MM.1S (cell line): ENCODE measurements around the gene PIK3R5.
A peak's percentile ranks its signal among the peaks of the same experiment; 100 is the strongest.

Source experiments
- DNase-seq: peaks from one replicate; pipeline ENCODE4 v3.0.0-alpha.2; 2015
- H2AFZ ChIP-seq: fragments of 300-600 bp; sonication (generic); 2 replicates; pipeline ENCODE4 v1.6.0; 2016; ENCODE audit warnings: antibody characterized with exemption, low read length
- H3F3A ChIP-seq: fragments of 300-600 bp; sonication (generic); 2 replicates; pipeline ENCODE4 v1.6.1; 2016; ENCODE audit warnings: mild to moderate bottlenecking, antibody characterized with exemption, low read length, moderate library complexity, mixed read lengths; ENCODE audit not compliant: insufficient read depth
- H3K27ac ChIP-seq: fragments of 300-600 bp; sonication (generic); 2 replicates; pipeline ENCODE4 v1.5.1; 2016; ENCODE audit warnings: mild to moderate bottlenecking, low read length
- H3K27me3 ChIP-seq: fragments of 300-600 bp; sonication (generic); replicated peaks from 2 replicates; pipeline ENCODE4 v1.6.0; 2016; ENCODE audit warnings: low read length; ENCODE audit not compliant: insufficient read depth
- H3K36me3 ChIP-seq: fragments of 300-600 bp; sonication (generic); replicated peaks from 2 replicates; pipeline ENCODE4 v1.6.1; 2016; ENCODE audit warnings: mild to moderate bottlenecking, low read length, mixed read lengths; ENCODE audit not compliant: insufficient read depth
- H3K4me1 ChIP-seq: fragments of 300-600 bp; sonication (generic); 2 replicates; pipeline ENCODE4 v1.6.1; 2016; ENCODE audit warnings: low read length, mixed read lengths
- H3K4me2 ChIP-seq: fragments of 300-600 bp; sonication (generic); 2 replicates; pipeline ENCODE4 v1.6.0; 2016; ENCODE audit warnings: low read depth, low read length
- H3K4me3 ChIP-seq: fragments of 300-600 bp; sonication (generic); 2 replicates; pipeline ENCODE4 v1.5.1; 2016; ENCODE audit warnings: low read length, mixed read lengths
- H3K79me2 ChIP-seq: fragments of 300-600 bp; sonication (generic); 2 replicates; pipeline ENCODE4 v1.6.1; 2016; ENCODE audit warnings: mixed run types, low read length, mixed read lengths
- H3K9ac ChIP-seq: fragments of 300-600 bp; sonication (generic); 2 replicates; pipeline ENCODE4 v1.6.1; 2016; ENCODE audit warnings: low read length, mixed read lengths
- H3K9me2 ChIP-seq: fragments of 300-600 bp; sonication (generic); replicated peaks from 2 replicates; pipeline ENCODE4 v1.6.1; 2016; ENCODE audit warnings: mild to moderate bottlenecking, low read length, mixed read lengths; ENCODE audit not compliant: insufficient read depth
- H3K9me3 ChIP-seq: fragments of 300-600 bp; sonication (generic); replicated peaks from 2 replicates; pipeline ENCODE4 v1.6.1; 2016; ENCODE audit warnings: mild to moderate bottlenecking, low read length, mixed read lengths; ENCODE audit not compliant: insufficient read depth
- H4K20me1 ChIP-seq: fragments of 300-600 bp; sonication (generic); 2 replicates; pipeline ENCODE4 v1.6.1; 2016; ENCODE audit warnings: mild to moderate bottlenecking, low read length, moderate library complexity, mixed read lengths; ENCODE audit not compliant: insufficient read depth
- CTCF ChIP-seq: fragments of 300-600 bp; sonication (generic); IDR thresholded peaks from 2 replicates; pipeline ENCODE4 v1.5.1; 2016; ENCODE audit warnings: antibody characterized with exemption, low read length, mixed read lengths
- EZH2 ChIP-seq: fragments of 300-600 bp; sonication (generic); optimal IDR thresholded peaks from 2 replicates; pipeline ENCODE3; 2017; ENCODE audit warnings: low read depth, mild to moderate bottlenecking, antibody characterized with exemption, low read length, mixed read lengths
- EZH2phosphoT487 ChIP-seq: fragments of 300-600 bp; sonication (generic); IDR thresholded peaks from 2 replicates; pipeline ENCODE4 v1.6.1; 2018; ENCODE audit warnings: antibody characterized with exemption, low read length

PIK3R5 gene

GRCh38 chr17:8939496-8940334 is 25.8 kb downstream of the PIK3R5 start:
- no peaks in the 10 kb centered on the region for H3K9me2 ChIP-seq
- no peak overlapping the region for H2AFZ ChIP-seq
- no peaks in the 10 kb centered on the region for H4K20me1 ChIP-seq
- TF ChIP-seq EZH2phosphoT487 (no peak), CTCF (no peak), EZH2 (no peak)
- 0 out of 2 replicates have a peak overlapping the region, but pooled peaks have one; percentile 15 for H3K27ac ChIP-seq
- H3K4me1 ChIP-seq, result peaks cover 16% of the 10 kb centered on the region
- no peaks in the 10 kb centered on the region for H3K27me3 ChIP-seq
- no peaks in the 10 kb centered on the region for H3K79me2 ChIP-seq
- H3F3A ChIP-seq, result no peaks in the 10 kb centered on the region
- peak overlapping the region; percentile 46; the same call in 1 of the 2 replicates for H3K4me2 ChIP-seq
- no peak overlapping the region for H3K4me3 ChIP-seq
- no peak overlapping the region for H3K9ac ChIP-seq
- DNase-seq, result peak; percentile 64
- H3K36me3 ChIP-seq, result no peaks in the 10 kb centered on the region
- no peaks in the 10 kb centered on the region for H3K9me3 ChIP-seq

GRCh38 chr17:8938933-8939332 is 26.6 kb downstream of the PIK3R5 start:
- Histone ChIP-seq H4K20me1 (no peaks in the 10 kb centered on the region), H2AFZ (no peak overlapping the region), H3K4me1 (peaks cover 16% of the 10 kb centered on the region), H3K9ac (no peak overlapping the region), H3K9me3 (no peaks in the 10 kb centered on the region), H3K79me2 (no peaks in the 10 kb centered on the region), H3K4me2 (peak overlapping the region; percentile 46; the same call in 1 of the 2 replicates), H3K27ac (0 out of 2 replicates have a peak overlapping the region, but pooled peaks have one; percentile 15), H3K27me3 (no peaks in the 10 kb centered on the region), H3K36me3 (no peaks in the 10 kb centered on the region), H3F3A (no peaks in the 10 kb centered on the region), H3K4me3 (no peak overlapping the region), H3K9me2 (no peaks in the 10 kb centered on the region)
- no peak for TF ChIP-seq EZH2phosphoT487
- no peak for TF ChIP-seq CTCF
- TF ChIP-seq EZH2, result no peak
- DNase-seq, result no peak

- no peak overlapping the region for H2AFZ ChIP-seq
- DNase-seq, result no peak
- no peaks in the 10 kb centered on the region; the same call in 1 of the 2 replicates for H3K27me3 ChIP-seq
- no peaks in the 10 kb centered on the region for H3K79me2 ChIP-seq
- H4K20me1 ChIP-seq, result no peaks in the 10 kb centered on the region
- H3K4me2 ChIP-seq, result no peak overlapping the region
- TF ChIP-seq CTCF (no peak), EZH2 (no peak), EZH2phosphoT487 (no peak)
- no peak overlapping the region for H3K27ac ChIP-seq
- H3K9ac ChIP-seq, result no peak overlapping the region
- H3K36me3 ChIP-seq, result no peaks in the 10 kb centered on the region
- H3K9me3 ChIP-seq, result no peaks in the 10 kb centered on the region
- no peaks in the 10 kb centered on the region for H3K9me2 ChIP-seq
- H3F3A ChIP-seq, result no peaks in the 10 kb centered on the region
- H3K4me1 ChIP-seq, result peaks cover 16% of the 10 kb centered on the region
- H3K4me3 ChIP-seq, result no peak overlapping the region
Measured at GRCh38 chr17:8935191-8935590, 30.3 kb downstream of the PIK3R5 start.
